Tibial nerve (tissue), 4 donors: ENCODE measurements around the gene NOC2L. TPM values are rescaled to one million over a fixed set of nuclear protein-coding genes. Genes with fewer than 3 reads are reported as not detected.
A peak's percentile ranks its signal among the peaks of the same experiment; 100 is the strongest.

Source experiments
- DNase-seq, 2 donors: peaks; one replicate each; pipeline ENCODE4 v3.0.0-alpha.2; 2019; ENCODE audit warnings: low spot score in 2 of 2
- H3K27ac ChIP-seq, 4 donors: fragments of 200-600 bp; sonication (generic) in 3 of 4; one replicate each; pipeline ENCODE4 v1.5.1; 2017 to 2019; ENCODE audit warnings: mild to moderate bottlenecking in 1 of 4
- H3K27me3 ChIP-seq, 2 donors: fragments of 200-600 bp; sonication (generic) in 1 of 2; one replicate each; pipeline versions ENCODE4 v1.5.1 to v1.6.0; 2017 to 2019
- H3K36me3 ChIP-seq, 3 donors: fragments of 200-600 bp; sonication (generic); one replicate each; pipeline ENCODE4 v1.5.1; 2018 to 2019
- H3K4me1 ChIP-seq, 4 donors: fragments of 200-600 bp; sonication (generic) in 3 of 4; one replicate each; pipeline ENCODE4 v1.5.1; 2017 to 2019
- H3K4me3 ChIP-seq, 4 donors: fragments of 200-600 bp; sonication (generic) in 3 of 4; one replicate each; pipeline ENCODE4 v1.5.1; 2017 to 2019; ENCODE audit warnings: mild to moderate bottlenecking in 1 of 4, moderate library complexity in 1 of 4
- H3K9me3 ChIP-seq, 4 donors: fragments of 200-600 bp; sonication (generic) in 3 of 4; one replicate each; pipeline ENCODE4 v1.5.1; 2017 to 2019
- EP300 ChIP-seq, 2 donors: sonication (generic); formaldehyde crosslinking; IDR thresholded peaks; one replicate each; pipeline ENCODE4 v1.6.1; 2017; ENCODE audit warnings: antibody characterized with exemption in 2 of 2, mild to moderate bottlenecking in 1 of 2
- POLR2A ChIP-seq, 2 donors: fragments of 450-650 bp; IDR thresholded peaks; one replicate each; pipeline ENCODE4 v1.6.1; 2017; ENCODE audit warnings: antibody characterized with exemption in 2 of 2, mild to moderate bottlenecking in 2 of 2, moderate library complexity in 2 of 2
- WGBS, 2 donors: methylation state at CpG; one replicate each; pipeline ENCODE4 v1.1.5; 2018; 5-methylcytosine and 5-hydroxymethylcytosine counted together
- total RNA-seq, 4 donors: library from RNA; depleted of rRNA; stranded (reverse); fragments of >200 nt; gene quantifications; one replicate each; pipeline ENCODE4 v1.1.0, GENCODE V29; 2016
- TF ChIP-seq, protein P1 (sequence below), 5 experiments: fragments of 200-600 bp in 3 of 5; fragments of 450-650 bp in 2 of 5; sonication (generic) in 3 of 5; IDR thresholded peaks; one replicate each; pipeline ENCODE4 v1.5.1; 2016 to 2019; ENCODE audit warnings: antibody characterized with exemption in 5 of 5, mild to moderate bottlenecking in 3 of 5, moderate library complexity in 2 of 5

NOC2L gene
- total RNA-seq, 4 donors from 2014 or later = 28.2 to 54.0 (median 46.4) TPM

DNA sequence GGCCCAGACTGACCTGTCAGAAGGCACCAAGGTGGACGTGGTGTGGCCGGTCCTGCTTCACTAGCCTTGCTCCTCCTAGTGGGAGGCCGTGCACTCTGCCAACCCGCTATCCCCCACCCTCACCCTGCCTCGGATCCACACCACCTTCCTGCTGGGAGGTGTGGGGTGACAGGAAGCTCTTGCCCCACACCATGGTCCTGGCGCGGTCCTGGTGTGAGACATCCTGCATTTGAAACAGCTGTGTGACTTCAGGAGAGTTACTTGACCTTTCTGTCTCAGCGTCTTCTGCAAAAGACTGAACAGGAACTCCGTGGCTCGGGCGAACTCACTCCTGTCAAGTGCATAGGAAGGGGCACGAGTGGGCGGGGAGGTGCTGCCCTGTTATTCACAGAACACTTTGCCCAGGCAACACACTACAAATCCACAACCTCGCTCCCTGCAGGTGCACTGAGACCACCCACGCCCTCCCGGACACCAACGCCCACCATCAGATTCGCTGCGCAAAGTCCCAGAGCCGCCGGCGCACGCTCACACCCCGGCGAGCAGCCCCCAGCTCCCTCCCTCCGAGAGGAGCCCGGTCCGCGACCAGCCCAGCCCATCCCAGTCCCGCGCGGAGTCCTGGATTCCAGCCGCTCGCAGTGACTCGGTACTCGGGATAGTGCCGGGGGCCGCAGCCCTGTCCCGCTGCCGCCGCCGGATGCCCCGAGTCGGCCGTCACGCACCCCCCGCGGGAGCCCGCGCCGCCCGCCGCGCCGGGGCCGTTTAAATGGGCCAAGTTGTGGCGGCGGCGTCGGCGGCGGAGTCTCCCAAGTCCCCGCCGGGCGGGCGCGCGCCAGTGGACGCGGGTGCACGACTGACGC lies 35.7 kb downstream of the NOC2L start, which contains the start of gene SAMD11:
TSS of gene SAMD11 (plus strand) at position 793 of the 860 bp plus-strand sequence. CDS start 509 bp downstream, outside the sequence.
- DNase-seq = peak; percentile 68 to 76

DNA sequence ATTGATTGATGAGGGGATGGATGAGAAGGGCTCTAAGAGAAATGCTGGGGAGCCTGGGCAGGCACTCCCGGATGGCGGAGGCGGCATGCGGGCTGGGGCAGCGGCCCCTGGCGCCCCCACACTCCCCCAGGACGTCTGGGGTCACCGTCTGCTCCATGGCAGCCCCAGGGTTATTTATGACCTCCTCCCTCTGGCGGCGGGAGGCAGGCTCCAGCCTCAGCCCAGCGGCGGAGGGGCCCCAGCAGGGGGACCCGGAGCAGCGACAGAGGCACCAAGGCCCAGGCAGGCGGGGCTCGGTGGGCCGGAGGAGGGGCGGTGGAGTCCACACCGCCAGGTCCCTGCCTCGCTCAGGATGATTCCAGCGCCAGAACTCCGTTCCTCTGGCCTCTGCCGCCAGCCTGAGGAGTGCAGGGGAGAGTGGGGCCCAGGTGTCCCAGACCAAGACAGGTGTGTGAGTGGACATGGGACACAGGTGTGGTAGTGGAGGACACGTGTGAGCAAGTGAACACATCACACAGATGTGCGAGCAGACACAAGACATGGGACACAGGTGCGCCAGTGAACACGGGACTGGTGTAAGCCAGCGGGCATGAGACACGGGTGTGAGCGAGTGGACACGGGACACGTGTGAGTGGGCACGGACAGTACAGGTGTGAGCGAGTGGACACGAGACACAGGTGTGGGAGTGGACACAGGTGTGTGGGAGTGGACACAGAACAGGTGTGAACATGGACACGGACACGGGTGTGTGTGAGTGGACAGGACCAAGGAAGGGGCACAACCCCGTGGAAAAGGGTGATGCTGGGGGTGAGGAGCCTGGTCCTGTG lies 37.8 kb downstream of the NOC2L start:
- peak overlapping the region in 1 of 4 donors; percentile 15 for H3K27ac ChIP-seq
- TF ChIP-seq POLR2A (IDR thresholded peaks at IDR 0.05) = no peak
- TF ChIP-seq EP300 (IDR thresholded peaks at IDR 0.05) = peak in 1 of 2 donors; percentile 44
- TF ChIP-seq, protein P1, sequence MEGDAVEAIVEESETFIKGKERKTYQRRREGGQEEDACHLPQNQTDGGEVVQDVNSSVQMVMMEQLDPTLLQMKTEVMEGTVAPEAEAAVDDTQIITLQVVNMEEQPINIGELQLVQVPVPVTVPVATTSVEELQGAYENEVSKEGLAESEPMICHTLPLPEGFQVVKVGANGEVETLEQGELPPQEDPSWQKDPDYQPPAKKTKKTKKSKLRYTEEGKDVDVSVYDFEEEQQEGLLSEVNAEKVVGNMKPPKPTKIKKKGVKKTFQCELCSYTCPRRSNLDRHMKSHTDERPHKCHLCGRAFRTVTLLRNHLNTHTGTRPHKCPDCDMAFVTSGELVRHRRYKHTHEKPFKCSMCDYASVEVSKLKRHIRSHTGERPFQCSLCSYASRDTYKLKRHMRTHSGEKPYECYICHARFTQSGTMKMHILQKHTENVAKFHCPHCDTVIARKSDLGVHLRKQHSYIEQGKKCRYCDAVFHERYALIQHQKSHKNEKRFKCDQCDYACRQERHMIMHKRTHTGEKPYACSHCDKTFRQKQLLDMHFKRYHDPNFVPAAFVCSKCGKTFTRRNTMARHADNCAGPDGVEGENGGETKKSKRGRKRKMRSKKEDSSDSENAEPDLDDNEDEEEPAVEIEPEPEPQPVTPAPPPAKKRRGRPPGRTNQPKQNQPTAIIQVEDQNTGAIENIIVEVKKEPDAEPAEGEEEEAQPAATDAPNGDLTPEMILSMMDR (IDR thresholded peaks at IDR 0.05) = peak; percentile 23 to 75 (median 63)
- no peaks in the 10 kb centered on the region for H3K9me3 ChIP-seq
- 22 to 31% methylated on average over 25 to 38 of the region's 38 CpGs for WGBS, 2 donors
- H3K4me1 ChIP-seq = peaks cover 0 to 68% (median 27%) of the 10 kb centered on the region in 4 donors
- peaks cover 0 to 81% of the 10 kb centered on the region in 2 donors for H3K27me3 ChIP-seq
- no peaks in the 10 kb centered on the region for H3K36me3 ChIP-seq
- no peak for DNase-seq
- no peak overlapping the region for H3K4me3 ChIP-seq

More for the DNA sequence above, 35.7 kb downstream of the NOC2L start, which contains the start of gene SAMD11:
- WGBS, 2 donors = 9 to 16% methylated on average over 31 to 49 of the region's 72 CpGs
- peak within 1 kb of the TSS in 2 of 4 donors; percentile 46 to 79 for H3K27ac ChIP-seq
- H3K4me1 ChIP-seq = peaks cover 0 to 56% (median 24%) of the 10 kb centered on the region in 4 donors
- no peaks in the 10 kb centered on the region for H3K9me3 ChIP-seq
- H3K36me3 ChIP-seq = no peaks in the 10 kb centered on the region
- TF ChIP-seq POLR2A (IDR thresholded peaks at IDR 0.05) = no peak
- H3K27me3 ChIP-seq = peaks cover 0 to 78% of the 10 kb centered on the region in 2 donors
- H3K4me3 ChIP-seq = peak within 1 kb of the TSS; percentile 43 to 55 (median 46)

DNA sequence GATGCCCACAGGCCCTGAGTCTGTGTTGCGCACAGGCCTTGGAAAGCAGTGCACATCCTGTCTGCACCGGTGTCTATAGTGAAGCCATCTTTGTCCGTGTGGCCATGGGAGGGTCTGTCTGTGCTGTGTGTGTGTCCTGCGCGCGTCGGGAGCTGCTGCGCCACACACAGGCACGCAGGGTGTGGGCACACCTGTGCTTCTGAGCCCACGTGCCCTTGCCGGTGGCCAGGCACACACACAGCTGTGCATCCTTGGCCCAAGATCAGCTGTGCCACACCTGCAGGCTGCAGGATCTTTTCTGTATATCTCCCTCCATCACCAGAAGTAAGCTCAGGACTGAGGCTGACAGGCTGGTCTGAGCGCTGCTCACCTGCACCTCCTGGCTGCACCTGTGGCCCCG lies 38.5 kb downstream of the NOC2L start:
- Histone ChIP-seq H3K4me1 (peaks cover 0 to 61% (median 26%) of the 10 kb centered on the region in 4 donors), H3K27ac (no peak overlapping the region), H3K9me3 (no peaks in the 10 kb centered on the region), H3K36me3 (no peaks in the 10 kb centered on the region), H3K27me3 (peaks cover 0 to 81% of the 10 kb centered on the region in 2 donors), H3K4me3 (no peak overlapping the region)
- TF ChIP-seq, protein P1 (IDR thresholded peaks at IDR 0.05) = no peak
- TF ChIP-seq EP300 (IDR thresholded peaks at IDR 0.05) (no peak), POLR2A (IDR thresholded peaks at IDR 0.05) (no peak)
- no peak for DNase-seq
- WGBS, 2 donors = 0 to 3% methylated on average over 5 to 13 of the region's 13 CpGs

DNA sequence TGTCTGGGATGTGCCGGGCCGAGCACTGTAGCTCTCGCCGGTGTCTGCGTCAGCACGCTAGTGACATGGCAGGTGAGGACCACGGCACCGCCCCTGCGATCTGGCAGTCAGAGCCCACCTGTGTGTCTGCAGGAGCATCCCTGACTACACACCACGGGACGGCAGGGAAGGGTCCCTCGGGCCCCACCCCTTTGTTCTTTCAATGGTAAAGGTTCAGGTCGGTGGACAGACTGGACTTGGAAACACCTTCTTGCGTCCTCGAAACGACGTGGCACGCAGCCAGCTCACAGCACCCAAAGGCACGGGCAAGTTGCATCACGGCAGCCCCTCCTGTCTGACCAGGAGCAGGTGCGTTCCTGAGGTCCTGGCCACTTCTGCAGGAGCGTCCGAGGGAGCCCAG lies 39.0 kb downstream of the NOC2L start:
- no peak for TF ChIP-seq EP300 (IDR thresholded peaks at IDR 0.05)
- TF ChIP-seq, protein P1 (IDR thresholded peaks at IDR 0.05) = no peak
- no peak for TF ChIP-seq POLR2A (IDR thresholded peaks at IDR 0.05)
- 55 to 64% methylated on average over 23 of the region's 23 CpGs for WGBS, 2 donors
- Histone ChIP-seq H3K27me3 (peaks cover 0 to 81% of the 10 kb centered on the region in 2 donors), H3K27ac (no peak overlapping the region), H3K36me3 (no peaks in the 10 kb centered on the region), H3K9me3 (no peaks in the 10 kb centered on the region), H3K4me3 (no peak overlapping the region), H3K4me1 (peaks cover 0 to 57% (median 25%) of the 10 kb centered on the region in 4 donors)
- no peak for DNase-seq

DNA sequence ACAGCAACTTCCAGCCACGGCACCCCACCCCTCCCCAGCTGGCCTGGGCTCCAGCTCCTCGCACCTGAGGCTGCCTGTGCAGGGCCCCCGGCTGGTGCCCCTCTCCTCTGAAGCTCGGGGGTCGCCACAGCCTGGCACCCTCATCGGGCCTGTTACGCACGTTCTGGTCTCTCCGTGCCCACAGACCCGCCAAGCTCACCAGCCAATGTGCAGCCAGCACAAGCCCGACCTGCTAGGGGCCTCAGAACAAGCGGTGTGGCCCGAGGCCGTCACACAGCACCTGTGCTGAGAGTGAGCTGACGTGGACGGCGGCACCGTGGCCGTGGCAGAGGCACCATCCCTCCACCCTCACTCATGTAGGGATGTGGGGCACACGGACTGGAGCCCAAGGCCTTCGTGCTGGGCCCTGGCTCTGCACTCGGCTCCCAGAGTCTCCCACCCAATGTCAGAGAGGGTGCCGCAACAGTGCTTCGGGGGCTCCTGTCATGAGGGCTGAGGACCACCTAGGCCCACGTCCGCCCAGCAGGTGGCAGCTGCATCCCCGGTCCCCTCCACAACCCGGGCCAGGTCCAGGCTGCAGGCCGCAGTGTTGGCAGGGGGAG lies 39.7 kb downstream of the NOC2L start:
- Histone ChIP-seq H3K36me3 (no peaks in the 10 kb centered on the region), H3K9me3 (no peaks in the 10 kb centered on the region), H3K4me1 (peaks cover 0 to 51% (median 22%) of the 10 kb centered on the region in 4 donors), H3K27ac (no peak overlapping the region), H3K27me3 (peaks cover 0 to 81% of the 10 kb centered on the region in 2 donors), H3K4me3 (no peak overlapping the region)
- TF ChIP-seq EP300 (IDR thresholded peaks at IDR 0.05) (no peak), POLR2A (IDR thresholded peaks at IDR 0.05) (no peak)
- TF ChIP-seq, protein P1 (IDR thresholded peaks at IDR 0.05) = no peak
- WGBS, 2 donors = 63 to 78% methylated on average over 23 to 27 of the region's 29 CpGs
- no peak for DNase-seq
